NCI-H2196 (cell line): ENCODE measurements around the gene ERCC3.

ENCODE experiments used
- DNase-seq: peaks from one replicate; lab custom pipeline; 2025; ENCODE audit not compliant: unreplicated experiment; lab: John Stamatoyannopoulos, UW

The ERCC3 gene

GRCh38 chr2:127293748-127294562 is at the start of gene ERCC3:
Gene ERCC3 (minus strand): TSS chr2:127294144. CDS start chr2:127294081, 63 bp downstream.
- DNase-seq: peak; percentile 82

GRCh38 chr2:127343277-127343676 is 49.3 kb upstream of the ERCC3 start:
- DNase-seq: no peak

- DNase-seq: no peak
Observed at GRCh38 chr2:127342101-127342500, 48.2 kb upstream of the ERCC3 start.

GRCh38 chr2:127332335-127332734 is 38.4 kb upstream of the ERCC3 start:
- DNase-seq: no peak

GRCh38 chr2:127330753-127331152 is 36.8 kb upstream of the ERCC3 start:
- DNase-seq: no peak

GRCh38 chr2:127326289-127326945 is 32.5 kb upstream of the ERCC3 start:
- DNase-seq: no peak

- peak; percentile 39 for DNase-seq
Observed at GRCh38 chr2:127324635-127325034, 30.7 kb upstream of the ERCC3 start.

GRCh38 chr2:127321303-127321702 is 27.4 kb upstream of the ERCC3 start:
- DNase-seq: no peak

GRCh38 chr2:127320586-127321275 is 26.8 kb upstream of the ERCC3 start:
- DNase-seq: no peak

- DNase-seq: no peak
Observed at GRCh38 chr2:127320067-127320466, 26.1 kb upstream of the ERCC3 start.

GRCh38 chr2:127314193-127314988 is 20.4 kb upstream of the ERCC3 start:
- DNase-seq: peak; percentile 25

GRCh38 chr2:127313406-127313805 is 19.5 kb upstream of the ERCC3 start:
- no peak for DNase-seq

GRCh38 chr2:127310980-127311379 is 17.0 kb upstream of the ERCC3 start:
- DNase-seq: no peak

- no peak for DNase-seq
Observed at GRCh38 chr2:127309468-127309867, 15.5 kb upstream of the ERCC3 start.

GRCh38 chr2:127308586-127309138 is 14.7 kb upstream of the ERCC3 start:
- DNase-seq: no peak

GRCh38 chr2:127305990-127306585 is 12.1 kb upstream of the ERCC3 start:
- DNase-seq: no peak

GRCh38 chr2:127302168-127302567 is 8.2 kb upstream of the ERCC3 start:
- DNase-seq: no peak

- DNase-seq: no peak
Observed at GRCh38 chr2:127293386-127293747, 577 bp downstream of the ERCC3 start.

- DNase-seq: no peak
Observed at GRCh38 chr2:127288274-127288673, 5.7 kb downstream of the ERCC3 start.

- no peak for DNase-seq
Observed at GRCh38 chr2:127283275-127283674, 10.7 kb downstream of the ERCC3 start.
